SK-N-MC (cell line): ENCODE measurements around the gene AMMECR1.

Experiments
- EZH2 ChIP-seq: fragments of 200-600 bp; sonication (generic); IDR thresholded peaks from one replicate; pipeline ENCODE4 v1.6.1; 2017; ENCODE audit warnings: antibody characterized with exemption
- POLR2AphosphoS5 ChIP-seq: IDR thresholded peaks from 2 replicates; pipeline ENCODE4 v1.6.1; 2012; ENCODE audit warnings: mild to moderate bottlenecking, low read depth, low read length, borderline replicate concordance

DNA sequence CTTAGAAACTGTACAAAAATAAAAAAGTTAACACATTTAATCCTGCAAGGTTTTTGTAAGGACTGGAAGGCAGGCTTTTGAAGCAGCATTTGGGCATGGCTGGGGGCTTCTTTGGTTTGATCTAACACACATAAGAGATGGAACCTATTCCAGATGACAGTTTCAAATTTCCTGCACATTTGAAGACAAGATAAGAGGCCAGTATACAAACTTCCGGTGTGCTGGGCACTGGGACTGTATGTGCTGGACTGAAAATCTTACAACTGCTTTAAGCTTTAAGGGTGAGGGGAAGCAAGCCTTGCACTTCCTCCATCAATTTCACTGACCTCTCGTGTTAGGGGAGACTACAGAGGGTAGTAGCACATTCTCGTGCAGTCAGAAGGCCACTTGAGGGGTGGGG lies 122.9 kb downstream of the AMMECR1 start:
- TF ChIP-seq POLR2AphosphoS5, result no peak
- TF ChIP-seq EZH2, result no peak
